ENCODE data around the gene GALNTL6. TPM values are rescaled to one million over a fixed set of nuclear protein-coding genes. Genes with fewer than 3 reads are reported as not detected.

The GALNTL6 gene
- total RNA-seq, 1 experiment from 2014 or later = not detected

DNA sequence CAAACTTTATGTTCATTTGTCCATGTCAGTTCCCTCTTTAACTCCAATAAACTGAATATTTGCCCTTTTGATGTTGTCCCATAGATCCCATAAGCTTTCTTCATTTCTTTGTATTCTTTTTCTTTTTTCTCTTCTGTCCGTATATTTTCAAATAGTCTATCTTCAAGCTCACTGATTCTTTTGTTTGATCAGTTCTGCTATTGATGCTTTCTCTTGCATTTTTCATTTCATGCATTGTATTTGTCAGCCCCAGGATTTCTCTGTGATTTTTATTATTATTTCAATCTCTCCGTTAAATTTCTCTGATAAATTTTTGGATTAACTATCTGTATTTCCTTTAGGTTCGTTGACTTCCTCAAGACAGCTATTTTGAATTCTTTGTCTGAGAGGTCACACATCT lies 1082.5 kb downstream of the GALNTL6 start:
- no peak overlapping the region for H3K4me2 ChIP-seq
- no peaks in the 10 kb centered on the region for H3K9me2 ChIP-seq (ENCODE audit: insufficient read depth)
- no peaks in the 10 kb centered on the region for H3K9me3 ChIP-seq (ENCODE audit: insufficient read depth, low read depth)
- TF ChIP-seq, protein P1, sequence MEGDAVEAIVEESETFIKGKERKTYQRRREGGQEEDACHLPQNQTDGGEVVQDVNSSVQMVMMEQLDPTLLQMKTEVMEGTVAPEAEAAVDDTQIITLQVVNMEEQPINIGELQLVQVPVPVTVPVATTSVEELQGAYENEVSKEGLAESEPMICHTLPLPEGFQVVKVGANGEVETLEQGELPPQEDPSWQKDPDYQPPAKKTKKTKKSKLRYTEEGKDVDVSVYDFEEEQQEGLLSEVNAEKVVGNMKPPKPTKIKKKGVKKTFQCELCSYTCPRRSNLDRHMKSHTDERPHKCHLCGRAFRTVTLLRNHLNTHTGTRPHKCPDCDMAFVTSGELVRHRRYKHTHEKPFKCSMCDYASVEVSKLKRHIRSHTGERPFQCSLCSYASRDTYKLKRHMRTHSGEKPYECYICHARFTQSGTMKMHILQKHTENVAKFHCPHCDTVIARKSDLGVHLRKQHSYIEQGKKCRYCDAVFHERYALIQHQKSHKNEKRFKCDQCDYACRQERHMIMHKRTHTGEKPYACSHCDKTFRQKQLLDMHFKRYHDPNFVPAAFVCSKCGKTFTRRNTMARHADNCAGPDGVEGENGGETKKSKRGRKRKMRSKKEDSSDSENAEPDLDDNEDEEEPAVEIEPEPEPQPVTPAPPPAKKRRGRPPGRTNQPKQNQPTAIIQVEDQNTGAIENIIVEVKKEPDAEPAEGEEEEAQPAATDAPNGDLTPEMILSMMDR (conservative IDR thresholded peaks at IDR 0.05) = no peak
- no peak for TF ChIP-seq EZH2 (IDR thresholded peaks at IDR 0.05; ENCODE audit: low read depth)
- BruUV-seq (replicated peaks) = no TSS peak
- H3K36me3 ChIP-seq (ENCODE audit: low read depth) = no peaks in the 10 kb centered on the region
- no peak for DNase-seq
- H3K4me1 ChIP-seq (replicated peaks; ENCODE audit: insufficient read depth) = peaks cover 2% of the 10 kb centered on the region; the same call in 1 of the 2 replicates
- ChIA-PET CTCF (no interaction called here), POLR2A (ENCODE audit: unreplicated experiment) (no interaction called here)
- no peaks in the 10 kb centered on the region for H3K27me3 ChIP-seq (ENCODE audit: insufficient read depth, low read depth)
- no peak overlapping the region for H3K27ac ChIP-seq
- H3F3A ChIP-seq (ENCODE audit: insufficient read depth, low read depth) = no peaks in the 10 kb centered on the region
- H2AFZ ChIP-seq = no peak overlapping the region
- intact Hi-C loops (cut with micrococcal nuclease; ENCODE audit: unreplicated experiment) = no loop called here
- no peaks in the 10 kb centered on the region for H4K20me1 ChIP-seq (ENCODE audit: insufficient read depth)
- no peaks in the 10 kb centered on the region for H3K79me2 ChIP-seq (ENCODE audit: low read depth)
- H3K4me3 ChIP-seq = no peak overlapping the region

DNA sequence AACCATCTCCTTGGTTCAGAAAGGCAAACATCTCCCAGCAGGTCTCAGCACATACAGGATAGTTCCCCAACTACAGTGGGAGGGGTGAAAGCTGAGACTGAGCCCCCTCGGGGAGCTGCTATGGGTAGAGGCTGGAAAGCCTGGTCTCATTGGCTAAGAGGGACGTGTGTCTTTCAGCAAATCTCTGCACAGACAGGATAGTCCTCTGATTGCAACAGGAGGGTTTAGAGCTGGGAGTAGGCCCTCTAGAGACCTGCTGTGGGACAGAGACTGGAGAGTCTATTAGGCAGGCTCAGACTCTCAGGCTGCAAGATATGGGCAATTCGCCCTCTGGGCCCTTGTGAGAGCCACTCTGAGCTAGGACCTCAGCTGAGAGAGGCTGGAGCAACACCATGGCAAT lies 1083.8 kb downstream of the GALNTL6 start:
- TF ChIP-seq, protein P1 (conservative IDR thresholded peaks at IDR 0.05) = no peak
- TF ChIP-seq EZH2 (IDR thresholded peaks at IDR 0.05; ENCODE audit: low read depth) = no peak

DNA sequence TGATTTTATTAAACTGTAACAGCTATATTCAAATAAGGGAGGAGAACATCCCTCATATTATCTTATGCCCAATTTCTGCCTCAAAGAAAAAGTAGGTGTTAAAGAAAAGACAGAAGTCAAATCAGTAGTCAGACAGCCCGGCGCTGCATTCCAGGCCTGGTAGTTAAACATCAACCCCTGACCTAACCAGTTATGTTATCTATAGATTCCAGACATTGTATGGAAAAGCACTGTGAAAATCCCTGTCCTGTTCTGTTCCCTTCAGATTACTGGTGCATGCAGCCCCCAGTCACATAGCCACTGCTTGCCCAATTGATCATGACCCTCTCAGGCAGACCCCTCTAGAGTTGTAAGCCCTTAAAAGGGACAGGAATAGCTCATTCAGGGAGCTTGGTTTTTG lies 1085.5 kb downstream of the GALNTL6 start:
- Histone ChIP-seq H3K4me2 (no peak overlapping the region), H3K9me2 (ENCODE audit: insufficient read depth) (no peaks in the 10 kb centered on the region), H3K4me3 (no peak overlapping the region), H3K9me3 (ENCODE audit: insufficient read depth, low read depth) (no peaks in the 10 kb centered on the region), H3K36me3 (ENCODE audit: low read depth) (no peaks in the 10 kb centered on the region), H3K4me1 (replicated peaks; ENCODE audit: insufficient read depth) (peaks cover 8% of the 10 kb centered on the region; the same call in 1 of the 2 replicates), H3K27me3 (ENCODE audit: insufficient read depth, low read depth) (no peaks in the 10 kb centered on the region), H3F3A (ENCODE audit: insufficient read depth, low read depth) (no peaks in the 10 kb centered on the region), H3K27ac (no peak overlapping the region), H4K20me1 (ENCODE audit: insufficient read depth) (no peaks in the 10 kb centered on the region), H3K79me2 (ENCODE audit: low read depth) (no peaks in the 10 kb centered on the region), H2AFZ (no peak overlapping the region)
- CTCF ChIA-PET = no interaction called here
- no peak for DNase-seq
- intact Hi-C loops (cut with micrococcal nuclease; ENCODE audit: unreplicated experiment) = no loop called here
- no peak for TF ChIP-seq EZH2 (IDR thresholded peaks at IDR 0.05; ENCODE audit: low read depth)
- TF ChIP-seq, protein P1 (conservative IDR thresholded peaks at IDR 0.05) = no peak
- no TSS peak for BruUV-seq (replicated peaks)
- POLR2A ChIA-PET (ENCODE audit: unreplicated experiment) = no interaction called here

More for the DNA sequence above, 1083.8 kb downstream of the GALNTL6 start:
- BruUV-seq (replicated peaks) = no TSS peak
- H3F3A ChIP-seq (ENCODE audit: insufficient read depth, low read depth) = no peaks in the 10 kb centered on the region
- H4K20me1 ChIP-seq (ENCODE audit: insufficient read depth) = no peaks in the 10 kb centered on the region
- no peaks in the 10 kb centered on the region for H3K36me3 ChIP-seq (ENCODE audit: low read depth)
- intact Hi-C loops (cut with micrococcal nuclease; ENCODE audit: unreplicated experiment) = no loop called here
- H3K9me3 ChIP-seq (ENCODE audit: insufficient read depth, low read depth) = no peaks in the 10 kb centered on the region
- H3K4me3 ChIP-seq = no peak overlapping the region
- H3K27me3 ChIP-seq (ENCODE audit: insufficient read depth, low read depth) = no peaks in the 10 kb centered on the region
- no peaks in the 10 kb centered on the region for H3K9me2 ChIP-seq (ENCODE audit: insufficient read depth)
- no peak overlapping the region for H3K27ac ChIP-seq
- CTCF ChIA-PET = no interaction called here
- H2AFZ ChIP-seq = no peak overlapping the region
- H3K4me2 ChIP-seq = no peak overlapping the region
- H3K4me1 ChIP-seq (replicated peaks; ENCODE audit: insufficient read depth) = peaks cover 8% of the 10 kb centered on the region; the same call in 1 of the 2 replicates
- H3K79me2 ChIP-seq (ENCODE audit: low read depth) = no peaks in the 10 kb centered on the region
- DNase-seq = no peak
- POLR2A ChIA-PET (ENCODE audit: unreplicated experiment) = no interaction called here
